Gastroesophageal sphincter (tissue), 3 donors: ENCODE results near the gene PORCN.

ENCODE experiments used
- POLR2A ChIP-seq, 2 donors: fragments of 450-650 bp; IDR thresholded peaks; one replicate each; pipeline ENCODE4 v1.6.1; 2017; ENCODE audit warnings: antibody characterized with exemption in 2 of 2, mild to moderate bottlenecking in 2 of 2, moderate library complexity in 1 of 2
- POLR2AphosphoS5 ChIP-seq: sonication (generic); formaldehyde crosslinking; IDR thresholded peaks from one replicate; pipeline ENCODE4 v1.6.1; 2017; ENCODE audit warnings: antibody characterized with exemption
- TF ChIP-seq, protein P1 (sequence below), 4 experiments: fragments of 200-600 bp in 2 of 4; fragments of 450-650 bp in 2 of 4; sonication (generic) in 1 of 4; IDR thresholded peaks; one replicate each; pipeline ENCODE4 v1.5.1; 2017 to 2019; ENCODE audit warnings: antibody characterized with exemption in 4 of 4, mild to moderate bottlenecking in 2 of 4, moderate library complexity in 2 of 4

DNA sequence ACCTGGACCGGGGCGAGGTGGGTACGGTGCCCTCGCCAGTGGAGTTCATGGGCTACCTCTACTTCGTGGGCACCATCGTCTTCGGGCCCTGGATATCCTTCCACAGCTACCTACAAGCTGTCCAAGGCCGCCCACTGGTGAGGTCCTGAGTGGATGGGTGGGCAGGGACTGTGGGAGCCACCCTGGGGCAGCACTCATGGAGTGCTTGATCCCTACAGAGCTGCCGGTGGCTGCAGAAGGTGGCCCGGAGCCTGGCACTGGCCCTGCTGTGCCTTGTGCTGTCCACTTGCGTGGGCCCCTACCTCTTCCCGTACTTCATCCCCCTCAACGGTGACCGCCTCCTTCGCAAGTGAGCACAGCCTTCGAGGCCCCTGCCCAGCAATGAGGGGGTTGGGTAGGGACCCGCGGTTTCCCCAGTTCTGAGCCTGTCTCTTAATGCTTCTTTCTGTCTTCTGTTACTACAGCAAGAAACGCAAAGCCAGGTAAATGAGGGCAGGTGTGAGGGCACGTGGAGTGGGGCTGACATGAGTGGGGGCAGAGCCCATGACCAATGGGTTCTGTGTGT, 3.7 kb downstream of the PORCN start:
- TF ChIP-seq, protein P1, sequence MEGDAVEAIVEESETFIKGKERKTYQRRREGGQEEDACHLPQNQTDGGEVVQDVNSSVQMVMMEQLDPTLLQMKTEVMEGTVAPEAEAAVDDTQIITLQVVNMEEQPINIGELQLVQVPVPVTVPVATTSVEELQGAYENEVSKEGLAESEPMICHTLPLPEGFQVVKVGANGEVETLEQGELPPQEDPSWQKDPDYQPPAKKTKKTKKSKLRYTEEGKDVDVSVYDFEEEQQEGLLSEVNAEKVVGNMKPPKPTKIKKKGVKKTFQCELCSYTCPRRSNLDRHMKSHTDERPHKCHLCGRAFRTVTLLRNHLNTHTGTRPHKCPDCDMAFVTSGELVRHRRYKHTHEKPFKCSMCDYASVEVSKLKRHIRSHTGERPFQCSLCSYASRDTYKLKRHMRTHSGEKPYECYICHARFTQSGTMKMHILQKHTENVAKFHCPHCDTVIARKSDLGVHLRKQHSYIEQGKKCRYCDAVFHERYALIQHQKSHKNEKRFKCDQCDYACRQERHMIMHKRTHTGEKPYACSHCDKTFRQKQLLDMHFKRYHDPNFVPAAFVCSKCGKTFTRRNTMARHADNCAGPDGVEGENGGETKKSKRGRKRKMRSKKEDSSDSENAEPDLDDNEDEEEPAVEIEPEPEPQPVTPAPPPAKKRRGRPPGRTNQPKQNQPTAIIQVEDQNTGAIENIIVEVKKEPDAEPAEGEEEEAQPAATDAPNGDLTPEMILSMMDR (IDR thresholded peaks at IDR 0.05): no peak
- TF ChIP-seq POLR2AphosphoS5 (no peak), POLR2A (IDR thresholded peaks at IDR 0.05) (no peak)
